Measurements from ENCODE around the gene PDE3B.
"Not testable (repeated sequence)": the region's sequence is repeated elsewhere in the genome, so short reads cannot be mapped to it uniquely, and the experiment has no call there.

The PDE3B gene

GRCh38 chr11:14742849-14743559, 99.4 kb downstream of the PDE3B start:
- no peak for TF ChIP-seq CTCF (conservative IDR thresholded peaks at IDR 0.05)
- no peak for TF ChIP-seq ZFX (IDR thresholded peaks at IDR 0.05)
- no peak overlapping the region for H3K27ac ChIP-seq

- not testable (repeated sequence) for H3K27ac ChIP-seq
These were observed 100.1 kb downstream of the PDE3B start for GRCh38 chr11:14743667-14744066.

GRCh38 chr11:14746857-14747395, 103.3 kb downstream of the PDE3B start:
- no peak overlapping the region for H3K27ac ChIP-seq
- TF ChIP-seq ZFX (IDR thresholded peaks at IDR 0.05) (no peak), CTCF (conservative IDR thresholded peaks at IDR 0.05) (no peak)

- no peak overlapping the region for H3K27ac ChIP-seq
- no peak for TF ChIP-seq CTCF (conservative IDR thresholded peaks at IDR 0.05)
- no peak for TF ChIP-seq ZFX (IDR thresholded peaks at IDR 0.05)
These were observed 104.5 kb downstream of the PDE3B start for GRCh38 chr11:14748090-14748489.

GRCh38 chr11:14750911-14751310, 107.3 kb downstream of the PDE3B start:
- H3K27ac ChIP-seq, result no peak overlapping the region
- TF ChIP-seq ZFX (IDR thresholded peaks at IDR 0.05), result no peak
- TF ChIP-seq CTCF (conservative IDR thresholded peaks at IDR 0.05), result no peak

GRCh38 chr11:14751975-14752407, 108.4 kb downstream of the PDE3B start:
- no peak overlapping the region for H3K27ac ChIP-seq
- TF ChIP-seq CTCF (conservative IDR thresholded peaks at IDR 0.05) (no peak), ZFX (IDR thresholded peaks at IDR 0.05) (no peak)

- TF ChIP-seq CTCF (conservative IDR thresholded peaks at IDR 0.05) (no peak), ZFX (IDR thresholded peaks at IDR 0.05) (no peak)
- H3K27ac ChIP-seq, result no peak overlapping the region
These were observed 111.5 kb downstream of the PDE3B start for GRCh38 chr11:14755140-14755539.

GRCh38 chr11:14756349-14756748, 112.7 kb downstream of the PDE3B start:
- H3K27ac ChIP-seq, result no peak overlapping the region
- TF ChIP-seq CTCF (conservative IDR thresholded peaks at IDR 0.05) (no peak), ZFX (IDR thresholded peaks at IDR 0.05) (no peak)

GRCh38 chr11:14759300-14760012, 115.9 kb downstream of the PDE3B start:
- not testable (repeated sequence) for H3K27ac ChIP-seq
